ENCODE results near the gene OSTF1.

GRCh38 chr9:75111019-75111622, 22.8 kb downstream of the OSTF1 start:
- TF ChIP-seq CTCF (conservative IDR thresholded peaks at IDR 0.05; ENCODE audit: low read length) (no peak), EZH2phosphoT487 (IDR thresholded peaks at IDR 0.05; ENCODE audit: borderline replicate concordance, low read depth, low read length) (no peak)

Measured in OCI-LY7 (cell line).